ENCODE results near the gene ROPN1L.

Gene ROPN1L

DNA sequence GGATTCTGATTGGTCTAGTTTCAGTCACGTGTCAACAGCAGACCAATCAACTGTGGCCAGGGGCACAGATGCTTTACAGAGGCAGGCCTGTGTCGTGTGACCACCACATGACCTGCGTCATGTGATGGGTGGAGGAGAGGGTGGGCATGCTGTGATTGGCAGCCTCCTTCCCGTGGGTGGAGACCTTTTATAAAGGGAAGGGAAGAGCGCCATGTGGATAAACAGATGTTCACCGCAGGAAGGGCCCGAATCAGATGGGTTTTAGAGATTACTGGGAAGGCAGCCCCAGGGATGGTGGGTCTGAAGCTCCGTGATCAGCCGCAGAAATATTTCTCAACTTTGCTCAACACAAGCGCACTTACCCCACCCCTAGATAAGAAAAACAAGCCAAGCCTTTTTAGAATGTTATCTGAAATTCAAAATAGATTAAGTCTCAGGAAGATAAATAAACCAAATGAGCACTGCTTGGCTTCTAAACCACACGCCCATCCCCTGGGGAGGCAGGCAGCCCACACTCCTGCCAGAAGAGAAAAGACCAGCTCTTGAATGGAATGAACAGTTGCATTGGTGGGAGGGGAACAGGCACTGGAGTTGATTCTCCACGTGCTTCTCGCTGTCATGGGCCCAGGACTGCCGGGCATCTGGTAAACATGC lies 43.6 kb downstream of the ROPN1L start:
- peaks cover 31% of the 10 kb centered on the region for H3K4me1 Mint-ChIP-seq
- no peak overlapping the region for H3K4me3 Mint-ChIP-seq
- no peak overlapping the region for H3K27ac Mint-ChIP-seq
- H3K27me3 Mint-ChIP-seq (ENCODE audit: low read depth, poor library complexity): peaks cover 32% of the 10 kb centered on the region
- H3K9me3 Mint-ChIP-seq: no peaks in the 10 kb centered on the region
- no peak for TF ChIP-seq CTCF (IDR thresholded peaks at IDR 0.05)
- DNase-seq: no peak
- no peaks in the 10 kb centered on the region for H3K36me3 Mint-ChIP-seq (ENCODE audit: low read depth)

DNA sequence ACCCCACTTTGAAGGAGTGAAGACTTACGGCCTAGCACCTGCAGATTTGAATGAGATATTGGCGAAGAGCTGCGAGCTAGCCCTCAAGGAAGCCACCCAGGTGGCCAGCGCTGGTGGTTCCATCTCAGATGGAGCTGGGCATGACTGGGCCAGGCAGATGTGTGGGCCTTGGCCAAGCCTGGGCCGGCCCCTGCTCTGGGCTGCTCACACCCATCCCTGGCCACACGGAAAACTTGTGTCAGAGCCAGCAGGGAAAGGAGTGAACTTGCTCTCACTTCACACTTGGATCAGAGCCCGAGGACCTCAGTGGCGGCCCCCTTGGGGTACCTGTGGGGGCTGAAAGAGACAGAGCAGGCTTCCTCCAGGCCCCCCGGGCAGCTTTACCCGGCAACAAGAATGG lies 44.2 kb downstream of the ROPN1L start:
- Mint-ChIP-seq H3K27ac (no peak overlapping the region), H3K4me1 (peaks cover 26% of the 10 kb centered on the region), H3K27me3 (ENCODE audit: low read depth, poor library complexity) (peaks cover 35% of the 10 kb centered on the region), H3K4me3 (no peak overlapping the region), H3K36me3 (ENCODE audit: low read depth) (no peaks in the 10 kb centered on the region), H3K9me3 (no peaks in the 10 kb centered on the region)
- TF ChIP-seq CTCF (IDR thresholded peaks at IDR 0.05): no peak
- no peak for DNase-seq

- no peak overlapping the region for H3K27ac Mint-ChIP-seq
- no peak overlapping the region for H3K4me3 Mint-ChIP-seq
- no peaks in the 10 kb centered on the region for H3K9me3 Mint-ChIP-seq
- peaks cover 20% of the 10 kb centered on the region for H3K4me1 Mint-ChIP-seq
- no peak for TF ChIP-seq CTCF (IDR thresholded peaks at IDR 0.05)
- peaks cover 34% of the 10 kb centered on the region for H3K27me3 Mint-ChIP-seq (ENCODE audit: low read depth, poor library complexity)
- H3K36me3 Mint-ChIP-seq (ENCODE audit: low read depth): no peaks in the 10 kb centered on the region
- no peak for DNase-seq
Observed at GRCh38 chr5:10486511-10487344, 45.0 kb downstream of the ROPN1L start.

DNA sequence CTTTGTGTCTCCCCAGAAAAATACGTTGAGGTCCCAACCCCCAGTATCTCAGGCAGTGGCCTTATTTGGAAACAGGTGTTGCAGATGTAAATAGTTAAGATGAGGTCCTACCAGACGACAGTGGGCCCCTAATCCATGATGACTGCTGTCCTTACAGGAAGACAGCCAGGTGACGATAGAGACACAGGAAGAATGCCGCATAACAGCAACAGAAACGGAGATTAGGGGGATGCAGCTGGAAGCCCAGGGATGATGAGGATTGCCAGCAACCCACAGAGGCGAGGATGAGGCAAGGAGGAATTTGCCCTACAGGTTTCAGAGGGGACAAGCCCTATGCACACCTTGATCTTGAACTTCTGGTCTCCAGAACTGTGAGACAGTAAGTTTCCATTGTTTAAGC lies 46.5 kb downstream of the ROPN1L start:
- peaks cover 20% of the 10 kb centered on the region for H3K4me1 Mint-ChIP-seq
- H3K4me3 Mint-ChIP-seq: no peak overlapping the region
- no peak for DNase-seq
- no peak for TF ChIP-seq CTCF (IDR thresholded peaks at IDR 0.05)
- no peak overlapping the region for H3K27ac Mint-ChIP-seq
- H3K9me3 Mint-ChIP-seq: peaks cover 7% of the 10 kb centered on the region
- peaks cover 29% of the 10 kb centered on the region for H3K27me3 Mint-ChIP-seq (ENCODE audit: low read depth, poor library complexity)
- no peaks in the 10 kb centered on the region for H3K36me3 Mint-ChIP-seq (ENCODE audit: low read depth)

- TF ChIP-seq CTCF (IDR thresholded peaks at IDR 0.05): no peak
- H3K27me3 Mint-ChIP-seq (ENCODE audit: low read depth, poor library complexity): peaks cover 24% of the 10 kb centered on the region
- no peak overlapping the region for H3K4me3 Mint-ChIP-seq
- DNase-seq: no peak
- H3K36me3 Mint-ChIP-seq (ENCODE audit: low read depth): peaks cover 8% of the 10 kb centered on the region
- peaks cover 15% of the 10 kb centered on the region for H3K4me1 Mint-ChIP-seq
- peaks cover 24% of the 10 kb centered on the region for H3K9me3 Mint-ChIP-seq
- H3K27ac Mint-ChIP-seq: no peak overlapping the region
Observed at GRCh38 chr5:10489810-10490426, 48.2 kb downstream of the ROPN1L start.
